ENCODE results near the gene CAAP1. TPM values are rescaled to one million over a fixed set of nuclear protein-coding genes. Genes with fewer than 3 reads are reported as not detected.
"Not testable (repeated sequence)": the region's sequence is repeated elsewhere in the genome, so short reads cannot be mapped to it uniquely, and the experiment has no call there.

CAAP1 gene
- total and polyA plus RNA-seq, 3 donors from 2014 or later: 24.2 to 27.6 (median 25.1) TPM

DNA sequence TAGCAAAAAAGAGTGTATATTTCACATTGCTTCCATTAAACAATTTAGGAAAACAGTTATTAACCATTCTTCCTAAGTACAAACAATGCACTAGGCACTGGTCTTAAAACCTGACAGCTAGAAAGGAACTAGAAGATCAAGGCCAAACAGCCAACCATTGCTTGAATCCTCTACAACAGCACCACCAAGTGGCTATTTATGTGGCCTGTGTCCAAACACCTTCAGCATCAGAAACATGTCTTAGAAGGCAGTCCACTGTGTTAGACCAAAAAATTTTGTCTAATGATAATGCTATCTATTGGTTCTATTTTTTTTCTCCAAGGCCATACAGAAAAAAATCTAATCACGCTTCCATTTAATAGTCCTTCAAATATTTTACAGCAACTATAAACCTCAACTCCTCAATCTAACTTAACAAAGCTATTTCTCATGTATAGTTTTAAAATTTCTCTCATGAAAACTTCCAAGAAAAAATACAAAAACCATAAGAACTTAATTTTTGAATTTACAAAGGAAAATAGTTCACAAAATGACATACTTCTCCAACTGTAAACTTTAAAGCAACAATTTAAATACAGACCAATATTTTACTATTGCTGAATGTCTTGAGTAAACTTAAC is 36.1 kb downstream of the CAAP1 start:
- peak; percentile 50 for DNase-seq
- no peaks in the 10 kb centered on the region for H3K36me3 ChIP-seq (ENCODE audit: low read depth, missing control alignments)

DNA sequence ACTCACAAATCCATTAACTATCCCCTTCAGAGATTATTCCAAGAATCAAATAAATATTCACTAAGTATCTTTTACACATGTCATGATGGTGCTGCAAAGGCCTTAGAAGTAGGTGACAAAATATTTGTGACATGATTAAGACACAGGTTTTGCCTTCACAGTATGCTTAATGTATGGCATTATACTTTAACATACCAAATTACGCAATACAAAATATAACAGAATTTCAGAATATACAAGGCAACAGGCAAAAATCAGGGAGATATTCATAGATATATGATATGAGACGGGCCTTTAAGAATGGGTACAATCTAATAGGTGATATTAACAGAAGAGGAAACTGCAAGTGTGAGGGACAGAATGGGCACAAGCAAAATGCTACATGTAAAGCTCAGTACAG is 41.6 kb downstream of the CAAP1 start:
- TF ChIP-seq POLR2A (IDR thresholded peaks at IDR 0.05): no peak
- TF ChIP-seq, protein P1, sequence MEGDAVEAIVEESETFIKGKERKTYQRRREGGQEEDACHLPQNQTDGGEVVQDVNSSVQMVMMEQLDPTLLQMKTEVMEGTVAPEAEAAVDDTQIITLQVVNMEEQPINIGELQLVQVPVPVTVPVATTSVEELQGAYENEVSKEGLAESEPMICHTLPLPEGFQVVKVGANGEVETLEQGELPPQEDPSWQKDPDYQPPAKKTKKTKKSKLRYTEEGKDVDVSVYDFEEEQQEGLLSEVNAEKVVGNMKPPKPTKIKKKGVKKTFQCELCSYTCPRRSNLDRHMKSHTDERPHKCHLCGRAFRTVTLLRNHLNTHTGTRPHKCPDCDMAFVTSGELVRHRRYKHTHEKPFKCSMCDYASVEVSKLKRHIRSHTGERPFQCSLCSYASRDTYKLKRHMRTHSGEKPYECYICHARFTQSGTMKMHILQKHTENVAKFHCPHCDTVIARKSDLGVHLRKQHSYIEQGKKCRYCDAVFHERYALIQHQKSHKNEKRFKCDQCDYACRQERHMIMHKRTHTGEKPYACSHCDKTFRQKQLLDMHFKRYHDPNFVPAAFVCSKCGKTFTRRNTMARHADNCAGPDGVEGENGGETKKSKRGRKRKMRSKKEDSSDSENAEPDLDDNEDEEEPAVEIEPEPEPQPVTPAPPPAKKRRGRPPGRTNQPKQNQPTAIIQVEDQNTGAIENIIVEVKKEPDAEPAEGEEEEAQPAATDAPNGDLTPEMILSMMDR (IDR thresholded peaks at IDR 0.05): no peak
- DNase-seq: no peak
- H3K36me3 ChIP-seq (ENCODE audit: low read depth, missing control alignments): no peaks in the 10 kb centered on the region
- intact Hi-C loops (cut with DNase I; ENCODE audit: low total_unique reads): no loop called here
- no peaks in the 10 kb centered on the region for H3K4me1 ChIP-seq
- H3K4me3 ChIP-seq: no peak overlapping the region
- H3K27ac ChIP-seq: no peak overlapping the region
- no peaks in the 10 kb centered on the region for H3K9me3 ChIP-seq
- WGBS, 2 donors: 92 to 95% methylated on average over 2 of the region's 2 CpGs
- H3K27me3 ChIP-seq: no peaks in the 10 kb centered on the region

More for the DNA sequence above, 36.1 kb downstream of the CAAP1 start:
- no peak for TF ChIP-seq POLR2A (IDR thresholded peaks at IDR 0.05)
- TF ChIP-seq, protein P1 (IDR thresholded peaks at IDR 0.05): peak in 1 of 3 experiments; percentile 12
- intact Hi-C loops (cut with DNase I; ENCODE audit: low total_unique reads): no loop called here
- Histone ChIP-seq H3K9me3 (no peaks in the 10 kb centered on the region), H3K27me3 (no peaks in the 10 kb centered on the region), H3K4me3 (no peak overlapping the region), H3K27ac (no peak overlapping the region), H3K4me1 (no peaks in the 10 kb centered on the region)
- WGBS, 2 donors: 88 to 100% methylated on average over 1 of the region's 1 CpG

DNA sequence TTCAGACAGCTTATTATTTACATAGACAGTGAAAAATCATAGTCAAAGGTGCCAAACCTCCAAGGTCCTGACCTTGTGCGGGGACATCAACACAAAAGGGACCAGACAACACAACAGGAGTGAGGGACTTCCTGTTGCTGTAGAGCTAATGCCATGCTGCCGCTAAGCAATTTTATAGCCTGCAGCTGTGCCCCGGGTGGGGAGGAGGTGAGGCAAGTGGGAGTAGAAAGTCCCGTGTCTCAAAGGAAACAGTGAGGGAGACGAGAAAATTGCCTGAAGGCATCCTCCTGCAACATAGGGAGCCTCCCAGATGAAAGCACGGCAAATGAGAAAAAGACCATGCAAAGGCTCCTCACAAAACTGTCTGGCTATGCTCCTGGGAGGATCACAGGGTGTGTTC is 58.8 kb downstream of the CAAP1 start:
- Histone ChIP-seq H3K27me3 (no peaks in the 10 kb centered on the region), H3K4me1 (peaks cover 3% of the 10 kb centered on the region), H3K27ac (no peak overlapping the region), H3K36me3 (ENCODE audit: low read depth, missing control alignments) (no peaks in the 10 kb centered on the region), H3K4me3 (no peak overlapping the region), H3K9me3 (no peaks in the 10 kb centered on the region)
- 23 to 27% methylated on average over 6 of the region's 6 CpGs for WGBS, 2 donors
- intact Hi-C loops (cut with DNase I; ENCODE audit: low total_unique reads): no loop called here
- no peak for DNase-seq
- no peak for TF ChIP-seq POLR2A (IDR thresholded peaks at IDR 0.05)
- TF ChIP-seq, protein P1 (IDR thresholded peaks at IDR 0.05): no peak

DNA sequence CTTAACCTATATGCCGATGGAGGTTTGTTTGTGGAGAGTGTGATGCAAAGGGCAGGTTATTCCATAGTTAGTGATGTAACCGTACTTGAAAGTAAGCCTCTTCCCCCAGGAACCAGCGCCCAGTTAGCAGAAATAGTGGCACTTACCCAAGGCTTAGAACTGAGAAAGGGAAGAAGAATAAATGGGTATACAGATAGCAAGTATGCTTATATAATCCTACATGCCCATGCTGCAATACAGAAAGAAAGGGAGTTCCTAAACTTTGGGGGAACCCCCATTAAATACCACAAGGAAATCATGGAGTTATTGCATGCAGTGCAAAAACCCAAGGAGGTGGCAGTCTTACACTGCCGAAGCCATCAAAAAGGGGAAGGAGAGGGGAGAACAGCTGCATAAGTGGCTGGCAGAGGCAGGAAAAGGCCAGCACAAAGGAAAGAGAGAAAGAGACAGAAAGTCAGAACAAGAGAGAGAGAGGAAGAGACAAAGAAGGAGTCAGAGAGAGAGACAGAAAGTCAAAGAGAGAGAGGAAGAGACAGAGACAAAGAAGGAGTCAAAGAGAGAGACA is 64.1 kb downstream of the CAAP1 start:
- DNase-seq: not testable (repeated sequence)

DNA sequence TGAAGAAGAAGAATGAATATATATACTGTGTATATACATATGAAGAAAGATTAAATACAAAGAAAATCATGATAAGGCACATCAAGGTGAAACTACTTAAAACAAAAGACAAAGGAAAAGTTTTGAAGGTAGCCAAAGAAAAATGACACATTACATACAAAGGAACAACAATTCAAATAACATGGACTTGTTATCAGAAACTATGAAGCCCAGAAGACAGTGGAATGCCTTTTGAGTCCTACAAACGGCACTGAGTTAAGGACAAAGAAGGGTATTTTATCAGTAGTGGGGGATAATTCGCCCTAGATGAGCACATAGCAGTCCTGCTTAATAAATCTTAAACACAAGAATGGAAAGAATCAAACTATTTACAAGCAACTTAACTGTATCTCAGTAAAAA is 77.8 kb downstream of the CAAP1 start:
- Histone ChIP-seq H3K4me1 (no peaks in the 10 kb centered on the region), H3K27me3 (no peaks in the 10 kb centered on the region), H3K36me3 (ENCODE audit: low read depth, missing control alignments) (no peaks in the 10 kb centered on the region), H3K27ac (no peak overlapping the region), H3K4me3 (no peak overlapping the region), H3K9me3 (no peaks in the 10 kb centered on the region)
- no peak for DNase-seq
- 77 to 78% methylated on average over 2 of the region's 2 CpGs for WGBS, 2 donors
- TF ChIP-seq, protein P1 (IDR thresholded peaks at IDR 0.05): no peak
- TF ChIP-seq POLR2A (IDR thresholded peaks at IDR 0.05): no peak
- intact Hi-C loops (cut with DNase I; ENCODE audit: low total_unique reads): no loop called here

More for the DNA sequence above, 64.1 kb downstream of the CAAP1 start:
- H3K27ac ChIP-seq; H3K27me3 ChIP-seq; intact Hi-C loops (cut with DNase I; ENCODE audit: low total_unique reads); H3K4me3 ChIP-seq; H3K9me3 ChIP-seq; H3K4me1 ChIP-seq; H3K36me3 ChIP-seq (ENCODE audit: low read depth, missing control alignments): not testable (repeated sequence)
- WGBS, 2 donors: 92 to 94% methylated on average over 4 of the region's 4 CpGs

Data from testis (tissue), 3 donors.